Stomach (tissue), 9 donors: ENCODE measurements around the gene AFTPH. TPM values are rescaled to one million over a fixed set of nuclear protein-coding genes. Genes with fewer than 3 reads are reported as not detected.

Source experiments
- DNase-seq, 2 donors: peaks; one replicate each; pipeline versions ENCODE4 v3.0.0 to v3.0.0-alpha.2; 2013 to 2019
- H3K27ac ChIP-seq, 5 donors: fragments of 200-600 bp in 4 of 5; sonication (generic) in 4 of 5; one replicate each; pipeline ENCODE4 v1.5.1; 2013 to 2019; ENCODE audit warnings: mild to moderate bottlenecking in 1 of 5, moderate library complexity in 1 of 5
- H3K27me3 ChIP-seq, 3 donors: fragments of 200-600 bp; sonication (generic); one replicate each; pipeline ENCODE4 v1.5.1; 2017 to 2019; ENCODE audit warnings: mixed run types in 1 of 3
- H3K36me3 ChIP-seq, 4 donors: fragments of 200-600 bp; sonication (generic); 1 replicate in 3 of 4; 2 replicates in 1 of 4; pipeline ENCODE4 v1.5.1; 2016 to 2019
- H3K4me1 ChIP-seq, 4 donors: fragments of 200-600 bp; sonication (generic); one replicate each; pipeline ENCODE4 v1.5.1; 2016 to 2019
- H3K4me3 ChIP-seq, 4 donors: fragments of 200-600 bp; sonication (generic) in 3 of 4; one replicate each; pipeline ENCODE4 v1.5.1; 2016 to 2019; ENCODE audit warnings: mild to moderate bottlenecking in 1 of 4
- H3K9me3 ChIP-seq, 4 donors: fragments of 200-600 bp; sonication (generic); one replicate each; pipeline ENCODE4 v1.5.1; 2016 to 2019
- CTCF ChIP-seq, 7 experiments: fragments of 450-650 bp in 4 of 7; fragments of 200-600 bp in 3 of 7; sonication (generic) in 3 of 7; IDR thresholded peaks; one replicate each; pipeline ENCODE4 v1.5.1; 2016 to 2019; ENCODE audit warnings: antibody characterized with exemption in 7 of 7, control low read depth in 2 of 7, mild to moderate bottlenecking in 1 of 7
- EP300 ChIP-seq: sonication (generic); formaldehyde crosslinking; IDR thresholded peaks from one replicate; pipeline ENCODE4 v1.6.1; 2017; ENCODE audit warnings: antibody characterized with exemption
- POLR2A ChIP-seq, 4 donors: fragments of 450-650 bp; IDR thresholded peaks; one replicate each; pipeline ENCODE4 v1.6.1; 2016; ENCODE audit warnings: antibody characterized with exemption in 4 of 4, control low read depth in 2 of 4, mild to moderate bottlenecking in 1 of 4, moderate library complexity in 1 of 4
- POLR2AphosphoS5 ChIP-seq, 3 donors: sonication (generic); formaldehyde crosslinking; IDR thresholded peaks; one replicate each; pipeline ENCODE4 v1.6.1; 2016; ENCODE audit warnings: antibody characterized with exemption in 3 of 3
- WGBS, 5 donors: extraction: QIAGEN DNeasy Blood & Tissue Kit in 3 of 5; methylation state at CpG; one replicate each; pipeline versions ENCODE4 v1.1.5 to v1.1.7; 2013 to 2018; 5-methylcytosine and 5-hydroxymethylcytosine counted together
- intact Hi-C: fragments of 100-400 bp; cut with DNase I; formaldehyde crosslinking; loops from one replicate; pipeline ENCODE4 v1.15.1; 2023; ENCODE audit warnings: low total_unique reads
- polyA plus RNA-seq, 3 donors: library from polyadenylated mRNA; stranded (reverse); fragments of 200-250 nt; gene quantifications; one replicate each; pipeline ENCODE4 v1.2.3, GENCODE V29; 2013
- small RNA-seq, 4 donors: library from RNA; depleted of rRNA; stranded (forward); fragments of <200 nt; gene quantifications; one replicate each; pipeline ENCODE3, GENCODE V24; 2016
- total RNA-seq, 5 donors: library from RNA; depleted of rRNA; stranded (reverse); fragments of >200 nt; gene quantifications; one replicate each; pipeline versions ENCODE4 v1.1.0 to v1.2.3, GENCODE V29; 2014 to 2016
- donor health status: healthy with polysubstance abuse.
- donor health status: Bipolar disorder and iron deficiency.
- donor health status: healthy.

AFTPH gene
- total and polyA plus RNA-seq, 8 donors: 19.8 to 93.6 (median 38.9) TPM

GRCh38 chr2:64640153-64641044 is 116.3 kb downstream of the AFTPH start:
- intact Hi-C loops: no loop called here
- no peak overlapping the region for H3K4me3 ChIP-seq
- peaks cover 10 to 16% (median 14%) of the 10 kb centered on the region in 4 donors for H3K36me3 ChIP-seq
- WGBS, 5 donors: 64 to 81% (median 74%) methylated on average over 11 to 12 of the region's 12 CpGs
- no peak overlapping the region for H3K27ac ChIP-seq
- H3K27me3 ChIP-seq: no peaks in the 10 kb centered on the region
- H3K4me1 ChIP-seq: peaks cover 30 to 96% (median 51%) of the 10 kb centered on the region in 4 donors
- H3K9me3 ChIP-seq: no peaks in the 10 kb centered on the region
- DNase-seq: no peak
- TF ChIP-seq CTCF (IDR thresholded peaks at IDR 0.05) (no peak), POLR2AphosphoS5 (IDR thresholded peaks at IDR 0.05) (no peak), EP300 (no peak), POLR2A (IDR thresholded peaks at IDR 0.05) (no peak)

DNA sequence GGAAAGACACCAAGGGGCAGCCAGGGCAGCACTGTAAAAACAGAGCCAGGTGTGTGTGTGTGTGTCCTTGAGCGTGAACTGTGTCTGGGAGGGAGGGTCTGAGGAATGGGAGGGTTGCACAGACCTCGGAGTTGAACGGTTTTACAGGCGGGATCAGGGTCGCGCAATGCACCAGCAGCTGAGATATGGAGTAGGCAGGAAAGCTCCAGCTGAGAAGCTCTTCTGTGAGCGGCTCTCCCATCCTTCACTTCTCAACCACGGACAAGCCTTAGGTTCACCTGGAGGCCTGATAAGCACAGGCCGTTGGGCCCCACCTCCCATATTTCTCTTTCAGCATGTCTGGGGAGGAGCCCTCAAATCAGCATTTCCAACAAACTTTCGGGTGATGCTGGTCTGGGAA is 117.5 kb downstream of the AFTPH start:
- Histone ChIP-seq H3K36me3 (peaks cover 0 to 4% (median 2%) of the 10 kb centered on the region in 4 donors), H3K27ac (no peak overlapping the region), H3K4me1 (peaks cover 36 to 96% (median 54%) of the 10 kb centered on the region in 4 donors), H3K27me3 (no peaks in the 10 kb centered on the region), H3K9me3 (no peaks in the 10 kb centered on the region), H3K4me3 (no peak overlapping the region)
- no peak for DNase-seq
- TF ChIP-seq EP300 (no peak), POLR2A (IDR thresholded peaks at IDR 0.05) (no peak)
- 69 to 84% (median 81%) methylated on average over 10 of the region's 10 CpGs for WGBS, 5 donors
- intact Hi-C loops: no loop called here

Small RNAs within 50 kb of the gene (small RNA-seq; reads per million reads assigned to genes)
- 0 reads per million in 4 donors for gene RNU6-100P

Other genes with a start within 250 kb of the AFTPH start
- gene LGALSL, start 70.2 kb upstream of the AFTPH start, total RNA-seq: 10 to 100 TPM in 2 of 5 donors, 1 to 10 TPM in 3; 4.1 to 19.5 (median 8.8) TPM
- gene LGALSL, start 70.2 kb upstream of the AFTPH start, polyA plus RNA-seq: 10 to 100 TPM in 1 of 3 donors, 1 to 10 TPM in 2; 5.5 to 11.9 (median 7.4) TPM
- gene SERTAD2, start 129.6 kb downstream of the AFTPH start, total RNA-seq: 10 to 100 TPM in 2 of 5 donors, 1 to 10 TPM in 3; 2.0 to 11.9 (median 9.3) TPM
- 1 to 10 TPM; 2.9 to 7.2 (median 5.7) TPM for gene SERTAD2, start 129.6 kb downstream of the AFTPH start, polyA plus RNA-seq